SH-SY5Y (cell line): Measurements from ENCODE around the gene TMED7.

Source experiments
- GATA2 ChIP-seq: IDR thresholded peaks from 2 replicates; pipeline ENCODE4 v1.6.1; 2011; ENCODE audit warnings: mild to moderate bottlenecking, low read depth, low read length
- GATA3 ChIP-seq: IDR thresholded peaks from 2 replicates; pipeline ENCODE4 v1.6.1; 2011; ENCODE audit warnings: low read depth, mild to moderate bottlenecking, low read length, moderate library complexity

GRCh38 chr5:115673596-115673995 lies 47.8 kb upstream of the TMED7 start:
- TF ChIP-seq GATA2 (no peak), GATA3 (no peak)
